Body of pancreas (tissue), 4 donors: ENCODE data around the gene SUN2.

Experiments used
- CTCF ChIP-seq, 7 experiments: fragments of 450-650 bp in 4 of 7; fragments of 200-600 bp in 3 of 7; sonication (generic) in 3 of 7; IDR thresholded peaks; one replicate each; pipeline ENCODE4 v1.5.1; 2016 to 2019; ENCODE audit warnings: antibody characterized with exemption in 7 of 7
- POLR2A ChIP-seq, 3 donors: fragments of 450-650 bp; IDR thresholded peaks; one replicate each; pipeline ENCODE4 v1.6.1; 2016; ENCODE audit warnings: antibody characterized with exemption in 3 of 3, mild to moderate bottlenecking in 2 of 3

GRCh38 chr22:38733329-38733723 lies 22.5 kb downstream of the SUN2 start:
- TF ChIP-seq CTCF (IDR thresholded peaks at IDR 0.05) = peak; percentile 21 to 68 (median 58)
- no peak for TF ChIP-seq POLR2A (IDR thresholded peaks at IDR 0.05)
